GM19351 (cell line): ENCODE measurements around the gene PLBD2.

ENCODE experiments used
- ATAC-seq: cut with Tn5 transposase; IDR thresholded peaks from one replicate; pipeline ENCODE4 v1.9.1; 2021; ENCODE audit warnings: mild to moderate bottlenecking, moderate library complexity; ENCODE audit not compliant: unreplicated experiment

PLBD2 gene

DNA sequence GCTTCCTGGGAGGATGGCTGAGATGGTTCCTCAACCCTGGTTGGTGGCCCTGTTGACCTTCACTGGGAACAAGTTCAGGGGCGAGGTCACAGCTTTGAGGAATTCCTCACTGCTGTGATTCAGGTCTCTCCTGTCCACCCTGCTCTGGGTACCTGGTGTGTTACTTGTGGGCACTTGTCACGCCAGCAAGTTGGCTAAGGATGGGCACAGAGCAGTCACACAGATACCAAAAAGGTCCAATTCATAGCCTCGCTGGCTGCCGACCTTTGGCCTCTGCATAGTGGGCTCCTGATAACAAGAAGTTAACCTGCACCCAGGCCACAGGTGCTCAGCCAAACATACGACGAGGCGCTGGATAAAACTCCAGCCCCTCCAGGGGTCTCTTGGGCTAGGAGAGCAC lies 34.1 kb downstream of the PLBD2 start:
- ATAC-seq = no peak

DNA sequence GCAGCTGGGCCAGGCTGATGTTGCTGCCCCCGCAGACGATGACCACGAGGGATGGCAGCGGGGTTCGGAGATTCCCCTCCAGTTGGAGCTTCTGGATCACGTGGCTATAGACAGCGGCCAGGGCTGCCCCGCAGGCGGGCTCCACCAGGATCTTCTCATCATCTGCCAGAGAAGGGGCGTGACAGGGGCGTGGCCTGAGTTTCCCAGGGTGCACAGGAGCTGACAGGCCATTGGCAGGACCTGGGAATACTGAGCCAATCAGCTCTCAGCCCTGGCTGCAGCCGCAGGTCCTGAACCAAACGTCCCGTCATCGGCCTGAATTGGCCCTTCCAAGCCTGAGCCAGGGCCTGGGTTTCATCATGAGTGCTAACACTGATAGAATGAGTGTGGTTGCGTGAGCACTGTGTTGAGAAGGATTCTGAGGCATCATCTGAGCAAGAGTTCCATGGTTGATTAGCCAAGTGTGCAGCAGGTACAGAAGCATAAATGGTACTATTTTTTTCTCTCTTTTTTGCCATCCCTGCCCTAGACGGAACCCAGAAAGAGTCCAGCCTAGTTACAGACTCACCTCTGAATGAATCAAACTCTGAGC lies 34.7 kb downstream of the PLBD2 start:
- ATAC-seq = peak; percentile 76

DNA sequence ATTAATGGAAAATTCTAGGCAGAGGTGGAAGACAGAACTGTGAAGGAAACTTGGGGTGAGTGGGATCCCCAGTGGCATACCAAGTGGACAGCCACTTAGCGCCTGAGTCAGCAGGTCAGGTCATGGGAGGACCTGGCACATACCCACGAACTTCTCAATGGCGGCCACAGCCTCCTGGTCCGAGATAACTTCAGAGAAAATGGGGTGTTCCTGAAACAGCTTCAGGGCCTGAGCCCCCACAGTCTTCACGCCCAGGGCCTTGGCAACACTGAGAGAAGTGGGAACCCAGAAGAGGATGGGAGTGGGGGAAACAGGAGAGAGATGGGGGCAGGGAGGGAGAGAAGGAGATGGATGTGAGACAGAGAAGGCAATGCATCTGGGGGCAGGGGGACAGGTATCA lies 35.4 kb downstream of the PLBD2 start:
- no peak for ATAC-seq

- no peak for ATAC-seq
These were observed 36.7 kb downstream of the PLBD2 start for GRCh38 chr12:113395119-113395518.

- no peak for ATAC-seq
These were observed 37.8 kb downstream of the PLBD2 start for GRCh38 chr12:113396200-113396599.

- ATAC-seq = no peak
These were observed 38.6 kb downstream of the PLBD2 start for GRCh38 chr12:113396828-113397496.

GRCh38 chr12:113397497-113398197 lies 39.3 kb downstream of the PLBD2 start:
- ATAC-seq = no peak

DNA sequence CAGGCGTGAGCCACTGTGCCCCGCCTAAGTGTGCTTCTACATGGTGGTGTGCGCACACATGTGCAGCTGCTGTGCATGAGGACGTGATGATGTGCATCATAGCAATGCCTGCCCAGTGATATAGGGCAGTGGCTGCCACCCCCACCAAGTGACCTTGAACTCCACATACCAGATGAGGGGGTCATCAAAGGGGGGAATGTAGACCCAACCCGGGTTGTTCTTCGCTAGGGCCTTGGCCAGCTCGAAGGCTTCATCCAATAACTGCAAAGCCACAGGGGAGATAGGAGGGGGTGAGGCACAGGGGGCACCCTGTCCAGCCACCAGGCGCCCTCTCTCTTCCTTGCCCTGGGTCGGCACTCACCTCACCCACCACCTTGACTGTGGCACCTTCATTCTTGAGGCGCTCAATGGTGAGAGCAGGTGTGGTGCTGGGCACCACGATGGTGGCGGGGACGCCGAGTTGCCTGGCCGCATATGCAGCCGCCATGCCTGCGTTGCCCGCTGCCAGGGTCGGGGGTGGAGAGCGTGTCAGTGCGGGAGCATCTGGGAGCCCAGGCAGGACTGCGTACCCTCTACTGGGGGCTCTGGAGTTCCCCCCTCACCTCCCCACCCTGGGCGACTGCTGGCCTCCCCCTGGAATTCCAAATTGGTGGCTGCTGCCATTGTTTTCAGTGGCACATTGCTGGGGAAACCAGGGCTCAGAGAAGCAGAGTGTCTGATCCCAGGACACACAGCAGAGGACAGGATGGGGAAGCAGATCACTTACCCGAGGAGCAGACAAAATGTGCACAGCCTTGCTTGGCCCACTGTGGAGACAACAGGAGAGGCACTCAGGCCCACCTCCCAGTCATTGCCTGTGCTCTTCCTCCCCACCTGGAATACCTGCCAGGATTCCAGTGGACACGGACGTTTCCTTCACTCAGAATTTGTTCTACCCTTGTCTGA lies 40.2 kb downstream of the PLBD2 start:
- no peak for ATAC-seq

DNA sequence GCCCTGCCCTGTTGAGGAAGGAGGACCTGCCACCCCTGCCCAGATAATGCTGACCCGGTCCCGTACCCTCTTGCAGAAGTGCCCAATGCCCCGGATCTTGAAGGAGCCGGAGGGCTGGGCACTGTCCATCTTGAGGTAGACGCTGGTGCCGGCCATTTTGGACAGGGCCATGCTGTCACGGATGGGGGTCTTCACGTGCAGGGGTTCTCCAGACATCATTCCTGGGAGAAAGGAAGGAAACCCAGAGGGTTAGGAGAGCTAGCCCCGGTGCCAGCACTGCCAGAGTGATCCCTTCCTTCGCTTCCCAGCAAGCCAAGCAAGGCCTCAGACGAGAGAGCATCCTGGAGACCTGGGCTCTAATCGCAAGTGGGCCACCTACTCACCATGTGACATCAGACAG lies 41.1 kb downstream of the PLBD2 start:
- no peak for ATAC-seq

DNA sequence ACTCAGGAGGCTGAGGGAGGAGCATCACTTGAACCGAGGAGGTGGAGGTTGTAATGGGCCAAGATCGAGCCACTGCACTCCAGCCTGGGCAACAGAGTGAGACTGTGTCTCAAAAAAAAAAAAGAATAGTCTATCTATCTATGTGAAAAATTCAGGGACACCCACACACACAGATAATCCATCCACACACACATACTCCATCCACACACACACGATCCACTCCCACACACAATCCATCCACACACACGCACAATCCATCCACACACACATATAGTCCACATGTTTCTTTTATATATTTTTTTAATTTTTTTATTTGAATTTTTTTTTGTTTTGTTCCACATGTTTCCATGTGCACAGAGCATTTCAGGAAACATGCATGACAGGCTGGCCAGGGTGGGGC lies 42.0 kb downstream of the PLBD2 start:
- ATAC-seq = no peak

GRCh38 chr12:113401066-113402000 lies 42.9 kb downstream of the PLBD2 start:
- ATAC-seq = no peak

- ATAC-seq = no peak
These were observed 44.3 kb downstream of the PLBD2 start for GRCh38 chr12:113402586-113403260.

GRCh38 chr12:113403435-113404415 lies 45.3 kb downstream of the PLBD2 start, which contains the start of gene SDS:
Gene SDS, minus strand, starts transcription at chr12:113403887. Its CDS starts 4,179 bp downstream, at chr12:113399708.
- ATAC-seq = no peak

DNA sequence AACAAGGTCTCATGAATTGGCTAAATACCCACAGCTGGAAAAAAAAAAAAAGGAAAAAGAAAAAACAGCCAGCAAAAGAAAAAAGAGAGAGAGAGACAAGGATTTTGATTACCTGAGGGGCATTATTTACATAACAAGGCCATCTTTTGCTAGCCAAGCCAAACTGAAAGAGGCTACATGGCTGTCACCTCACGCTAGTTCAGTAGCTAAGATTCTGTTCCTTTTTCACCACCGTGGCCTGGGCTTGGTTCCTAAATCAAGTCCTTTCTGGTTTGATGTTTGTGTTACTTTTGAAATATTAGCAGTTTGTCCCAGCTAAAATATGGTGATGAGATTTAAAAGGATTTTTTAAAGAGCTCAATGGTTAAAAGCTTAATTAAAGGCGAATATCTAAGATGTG lies 47.3 kb downstream of the PLBD2 start:
- no peak for ATAC-seq

DNA sequence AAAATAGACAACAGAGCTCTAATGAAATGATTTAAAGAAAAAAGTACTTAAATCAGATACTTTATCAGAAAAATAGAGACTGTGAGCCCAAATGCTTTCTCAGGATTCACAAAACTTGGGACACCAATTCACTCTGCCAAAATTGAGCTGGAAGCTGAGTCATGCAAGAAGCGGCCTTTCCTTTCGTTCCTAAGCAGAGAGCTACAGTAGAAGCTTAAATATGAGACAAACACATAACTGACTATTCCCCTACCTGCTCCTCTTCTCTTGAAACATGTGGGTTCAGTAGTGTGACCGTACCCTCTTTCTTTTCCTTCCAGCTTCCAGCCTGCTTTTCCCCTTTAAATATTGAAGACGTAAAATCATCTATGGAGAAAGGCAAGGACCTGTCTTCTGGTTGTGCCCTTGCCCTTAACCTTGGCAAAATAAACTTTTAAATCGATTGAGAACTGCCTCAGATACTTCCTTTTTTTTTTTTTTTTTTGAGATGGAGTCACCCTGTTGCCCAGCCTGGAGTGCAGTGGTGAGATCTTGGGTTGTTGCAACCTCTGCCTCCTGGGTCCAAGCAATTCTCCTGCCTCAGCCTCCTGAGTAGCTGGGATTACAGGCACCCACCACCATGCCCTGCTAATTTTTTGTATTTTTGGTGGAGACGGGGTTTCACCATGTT lies 49.7 kb downstream of the PLBD2 start:
- no peak for ATAC-seq

GRCh38 chr12:113408756-113409298 lies 50.4 kb downstream of the PLBD2 start:
- ATAC-seq = no peak

- no peak for ATAC-seq
These were observed 51.2 kb downstream of the PLBD2 start for GRCh38 chr12:113409462-113410124.
